BLaER1 treated with 17β-estradiol and CSF1 and Interleukin-3, amounts not matched to agents 10 nM and 100 nM (cell line): ENCODE measurements around the gene ARHGAP40.
A peak's percentile ranks its signal among the peaks of the same experiment; 100 is the strongest.

Experiments used
- H3K27ac ChIP-seq, 11 experiments: shearing (Covaris generic); formaldehyde crosslinking; 2 replicates each; pipeline ENCODE4 v1.8.1; 2022
- H3K27me3 ChIP-seq, 11 experiments: shearing (Covaris generic); formaldehyde crosslinking; 2 replicates each; pipeline ENCODE4 v1.8.1; 2022
- H3K36me3 ChIP-seq, 11 experiments: shearing (Covaris generic); formaldehyde crosslinking; 2 replicates each; pipeline ENCODE4 v1.8.1; 2022
- H3K4me1 ChIP-seq, 10 experiments: shearing (Covaris generic); formaldehyde crosslinking; 2 replicates each; pipeline ENCODE4 v1.8.1; 2022
- H3K4me2 ChIP-seq, 11 experiments: shearing (Covaris generic); formaldehyde crosslinking; 2 replicates each; pipeline ENCODE4 v1.8.1; 2022
- H3K4me3 ChIP-seq, 10 experiments: shearing (Covaris generic); formaldehyde crosslinking; 2 replicates each; pipeline ENCODE4 v1.8.1; 2022
- H3K9ac ChIP-seq, 11 experiments: shearing (Covaris generic); formaldehyde crosslinking; 2 replicates each; pipeline ENCODE4 v1.8.1; 2022
- H3K9me3 ChIP-seq, 11 experiments: shearing (Covaris generic); formaldehyde crosslinking; replicated peaks in 1 of 11; 2 replicates each; pipeline ENCODE4 v1.8.1; 2022
- H4K20me1 ChIP-seq, 11 experiments: shearing (Covaris generic); formaldehyde crosslinking; 2 replicates each; pipeline ENCODE4 v1.8.1; 2022
- Cebpa-rat ChIP-seq, 11 experiments: shearing (Covaris generic); IDR thresholded peaks; 2 replicates each; pipeline ENCODE4 v1.8.1; 2022

The ARHGAP40 gene

GRCh38 chr20:38601216-38602184 lies at the start of gene ARHGAP40:
Gene ARHGAP40 (plus strand): TSS chr20:38601809.
- Histone ChIP-seq H3K4me3 (no peak within 1 kb of the TSS), H3K9me3 (no peaks in the 10 kb centered on the region), H3K4me1 (peaks cover 0 to 18% (median 6%) of the 10 kb centered on the region in 10 experiments; a peak in 11 of 20 replicates), H3K4me2 (peak within 1 kb of the TSS in 10 of 11 experiments; percentile 7 to 62 (median 26); a peak in 11 of 22 replicates), H3K36me3 (no peaks in the 10 kb centered on the region), H3K27me3 (peaks cover 10 to 31% (median 25%) of the 10 kb centered on the region in 11 experiments), H3K9ac (no peak within 1 kb of the TSS), H3K27ac (no peak within 1 kb of the TSS), H4K20me1 (no peaks in the 10 kb centered on the region)
- no peak for TF ChIP-seq Cebpa-rat (IDR thresholded peaks at IDR 0.05)

DNA sequence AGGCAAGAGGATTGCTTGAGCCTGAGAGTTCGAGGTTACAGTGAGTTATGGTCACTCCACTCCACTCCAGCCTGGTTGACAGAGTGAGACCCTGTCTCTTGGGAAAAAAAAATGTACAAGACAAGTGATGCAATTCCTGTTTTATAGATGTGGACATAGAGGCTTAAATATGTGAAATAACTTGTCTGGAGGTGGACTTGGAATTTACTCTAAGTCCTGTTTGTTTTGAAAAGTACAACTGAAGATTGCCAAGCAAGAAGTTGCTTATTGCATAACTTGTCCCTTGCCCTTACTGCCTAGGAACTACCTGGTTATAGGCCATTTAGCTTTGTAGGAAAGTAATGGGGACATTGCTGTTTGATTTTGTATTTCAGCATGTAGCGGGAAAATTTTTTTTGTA lies 46.6 kb upstream of the ARHGAP40 start:
- 0 out of 22 replicates have a peak, but pooled peaks cover 0 to 4% (median 0%) of the 10 kb centered on the region in 11 experiments for H3K9me3 ChIP-seq
- no peak overlapping the region for H3K4me3 ChIP-seq

GRCh38 chr20:38555395-38555794 lies 46.2 kb upstream of the ARHGAP40 start:
- Histone ChIP-seq H3K9me3 (0 out of 22 replicates have a peak, but pooled peaks cover 0 to 4% (median 0%) of the 10 kb centered on the region in 11 experiments), H4K20me1 (0 out of 22 replicates have a peak, but pooled peaks cover 0 to 15% (median 0%) of the 10 kb centered on the region in 11 experiments), H3K4me3 (no peak overlapping the region), H3K4me2 (no peak overlapping the region), H3K27ac (no peak overlapping the region), H3K9ac (no peak overlapping the region), H3K4me1 (no peaks in the 10 kb centered on the region), H3K27me3 (no peaks in the 10 kb centered on the region), H3K36me3 (peaks cover 90 to 100% (median 99%) of the 10 kb centered on the region in 11 experiments)
- no peak for TF ChIP-seq Cebpa-rat (IDR thresholded peaks at IDR 0.05)

More for the DNA sequence above, 46.6 kb upstream of the ARHGAP40 start:
- Histone ChIP-seq H3K36me3 (peaks cover 90 to 100% (median 99%) of the 10 kb centered on the region in 11 experiments), H3K4me1 (no peaks in the 10 kb centered on the region), H4K20me1 (0 out of 22 replicates have a peak, but pooled peaks cover 0 to 15% (median 0%) of the 10 kb centered on the region in 11 experiments), H3K9ac (no peak overlapping the region), H3K27ac (no peak overlapping the region), H3K27me3 (no peaks in the 10 kb centered on the region), H3K4me2 (no peak overlapping the region)
- TF ChIP-seq Cebpa-rat (IDR thresholded peaks at IDR 0.05) = no peak

- 0 out of 22 replicates have a peak, but pooled peaks cover 0 to 4% (median 0%) of the 10 kb centered on the region in 11 experiments for H3K9me3 ChIP-seq
- H3K36me3 ChIP-seq = peaks cover 89 to 100% (median 97%) of the 10 kb centered on the region in 11 experiments
- H3K4me1 ChIP-seq = no peaks in the 10 kb centered on the region
- H4K20me1 ChIP-seq = 0 out of 22 replicates have a peak, but pooled peaks cover 0 to 15% (median 0%) of the 10 kb centered on the region in 11 experiments
- TF ChIP-seq Cebpa-rat (IDR thresholded peaks at IDR 0.05) = no peak
- H3K4me3 ChIP-seq = no peak overlapping the region
- H3K27ac ChIP-seq = no peak overlapping the region
- no peak overlapping the region for H3K4me2 ChIP-seq
- no peak overlapping the region for H3K9ac ChIP-seq
- no peaks in the 10 kb centered on the region for H3K27me3 ChIP-seq
Measured at GRCh38 chr20:38557174-38557573, 44.4 kb upstream of the ARHGAP40 start.

DNA sequence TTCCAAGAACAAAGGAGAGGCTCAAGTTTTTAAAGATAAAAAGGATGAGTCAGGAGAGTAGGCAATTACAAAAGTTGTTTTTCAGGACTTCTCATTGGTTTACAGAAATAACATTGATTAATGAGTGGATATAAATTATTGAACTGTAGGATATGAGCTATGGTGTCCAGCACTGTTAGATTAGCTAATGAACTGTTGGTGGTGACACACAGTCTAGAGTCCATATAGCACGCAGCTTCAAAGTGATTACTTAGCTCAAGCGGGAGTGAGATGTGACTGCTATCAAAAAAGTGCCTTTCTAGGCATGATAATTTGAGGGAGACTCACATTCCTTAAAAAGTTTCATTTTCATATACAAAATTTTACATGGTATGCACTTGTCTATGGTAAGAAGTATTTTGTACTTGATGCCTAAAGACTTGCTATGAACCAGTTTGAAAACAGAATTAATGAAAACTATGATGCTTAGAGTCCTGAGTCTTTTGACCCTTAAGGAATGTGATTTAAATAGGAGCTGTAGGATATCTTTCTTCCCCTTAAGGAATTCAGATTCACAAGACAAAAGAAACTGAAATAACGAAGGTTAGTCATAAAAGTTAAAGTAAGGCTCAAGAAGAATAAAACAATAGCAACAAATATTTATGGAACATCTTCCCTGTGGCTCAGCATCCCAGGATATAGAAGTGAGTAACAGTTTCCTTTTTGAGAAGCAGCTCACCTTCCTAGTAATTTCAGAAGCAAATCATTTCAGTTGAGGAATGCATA lies 42.8 kb upstream of the ARHGAP40 start:
- Histone ChIP-seq H3K4me1 (no peaks in the 10 kb centered on the region), H3K9ac (no peak overlapping the region), H4K20me1 (peaks cover 0 to 15% (median 0%) of the 10 kb centered on the region in 11 experiments; a peak in 1 of 22 replicates), H3K4me3 (no peak overlapping the region), H3K9me3 (0 out of 22 replicates have a peak, but pooled peaks cover 0 to 4% (median 0%) of the 10 kb centered on the region in 11 experiments), H3K27me3 (no peaks in the 10 kb centered on the region), H3K36me3 (peaks cover 89 to 100% (median 97%) of the 10 kb centered on the region in 11 experiments), H3K4me2 (no peak overlapping the region), H3K27ac (no peak overlapping the region)
- no peak for TF ChIP-seq Cebpa-rat (IDR thresholded peaks at IDR 0.05)

DNA sequence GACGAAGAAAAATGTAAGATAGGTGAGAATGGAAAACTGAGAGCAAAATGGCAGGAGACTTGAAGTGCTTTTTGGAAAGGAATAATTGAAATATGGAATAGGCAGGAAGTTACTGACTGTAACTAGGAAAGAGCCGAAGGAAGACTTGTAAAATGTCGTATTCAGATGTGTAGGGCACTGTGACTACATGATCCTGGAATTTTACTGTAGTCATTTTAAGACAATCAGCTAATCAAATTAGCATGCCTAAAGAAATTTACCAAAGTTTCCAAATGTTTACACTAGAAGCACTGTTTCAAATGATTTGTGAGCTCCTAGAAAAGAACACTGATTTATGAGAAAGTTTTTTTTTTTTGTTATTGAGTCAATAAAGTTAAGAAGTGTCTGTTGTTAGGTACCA lies 41.8 kb upstream of the ARHGAP40 start:
- H3K4me2 ChIP-seq = no peak overlapping the region
- H3K4me3 ChIP-seq = no peak overlapping the region
- H3K27ac ChIP-seq = no peak overlapping the region
- peaks cover 0 to 11% (median 0%) of the 10 kb centered on the region in 11 experiments; a peak in 1 of 22 replicates for H4K20me1 ChIP-seq
- H3K36me3 ChIP-seq = peaks cover 89 to 100% (median 96%) of the 10 kb centered on the region in 11 experiments
- H3K9me3 ChIP-seq = 0 out of 22 replicates have a peak, but pooled peaks cover 0 to 3% (median 0%) of the 10 kb centered on the region in 11 experiments
- TF ChIP-seq Cebpa-rat (IDR thresholded peaks at IDR 0.05) = no peak
- H3K4me1 ChIP-seq = no peaks in the 10 kb centered on the region
- H3K27me3 ChIP-seq = no peaks in the 10 kb centered on the region
- H3K9ac ChIP-seq = no peak overlapping the region

DNA sequence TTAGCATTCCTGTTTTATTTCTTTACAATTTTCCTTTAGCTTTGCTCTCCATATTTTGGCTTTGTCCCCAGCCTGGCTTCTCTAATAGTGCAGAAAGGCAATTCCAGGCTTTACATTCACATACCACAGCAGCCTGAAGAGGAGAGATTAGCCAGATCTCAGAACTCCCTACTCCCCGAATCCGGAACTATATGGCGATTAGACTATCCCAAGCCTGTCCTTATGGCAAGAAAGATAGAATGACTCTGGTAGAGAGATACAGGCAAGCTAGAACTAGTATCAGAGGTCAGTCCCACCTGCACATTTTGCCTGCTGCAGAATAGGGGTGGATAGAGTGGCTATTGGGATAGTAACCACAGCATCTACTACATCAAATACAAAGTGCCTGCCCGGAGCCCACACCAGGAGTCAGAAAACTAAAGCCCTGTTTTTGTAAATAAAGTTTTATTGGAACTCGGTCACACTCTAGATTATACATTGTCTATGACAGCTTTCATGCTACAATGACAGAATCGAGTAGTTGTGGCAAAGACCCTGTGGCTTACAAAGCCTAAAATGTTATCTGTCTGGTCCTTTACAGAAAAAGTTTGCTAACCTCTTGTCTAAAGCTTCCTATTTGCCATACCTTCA lies 37.7 kb upstream of the ARHGAP40 start:
- no peak for TF ChIP-seq Cebpa-rat (IDR thresholded peaks at IDR 0.05)
- Histone ChIP-seq H3K36me3 (peaks cover 77 to 100% (median 96%) of the 10 kb centered on the region in 11 experiments), H3K4me1 (peaks cover 0 to 4% (median 0%) of the 10 kb centered on the region in 10 experiments; a peak in 2 of 20 replicates), H3K9ac (no peak overlapping the region), H3K9me3 (no peaks in the 10 kb centered on the region), H3K4me3 (no peak overlapping the region), H3K4me2 (no peak overlapping the region), H4K20me1 (peaks cover 0 to 8% (median 0%) of the 10 kb centered on the region in 11 experiments; a peak in 1 of 22 replicates), H3K27ac (no peak overlapping the region), H3K27me3 (no peaks in the 10 kb centered on the region)

- no peak overlapping the region for H3K4me2 ChIP-seq
- H3K36me3 ChIP-seq = peaks cover 73 to 99% (median 93%) of the 10 kb centered on the region in 11 experiments
- no peak overlapping the region for H3K4me3 ChIP-seq
Measured at GRCh38 chr20:38564680-38565079, 36.9 kb upstream of the ARHGAP40 start.

More at GRCh38 chr20:38564680-38565079, 36.9 kb upstream of the ARHGAP40 start:
- Histone ChIP-seq H4K20me1 (peaks cover 0 to 8% (median 0%) of the 10 kb centered on the region in 11 experiments; a peak in 3 of 22 replicates), H3K4me1 (peaks cover 0 to 12% (median 0%) of the 10 kb centered on the region in 10 experiments; a peak in 6 of 20 replicates), H3K27me3 (no peaks in the 10 kb centered on the region), H3K27ac (no peak overlapping the region), H3K9me3 (no peaks in the 10 kb centered on the region), H3K9ac (no peak overlapping the region)
- no peak for TF ChIP-seq Cebpa-rat (IDR thresholded peaks at IDR 0.05)
